Measurements from ENCODE around the gene GORASP2. TPM values are rescaled to one million over a fixed set of nuclear protein-coding genes. Genes with fewer than 3 reads are reported as not detected.

The GORASP2 gene
- 10 to 100 TPM; 70.3 to 73.4 (median 71.2) TPM for total RNA-seq
- long read RNA-seq, donor 1, transcript GORASP2-201 (10 exons, 3,173 nt) = major isoform, 30 of 55 reads
- long read RNA-seq, donor 1, partial matches to known transcripts = 16 of 55 reads
- long read RNA-seq, donor 1, other reads (novel, unspliced or antisense) = 4 of 55 reads
- long read RNA-seq, donor 2, transcript GORASP2-201 (10 exons, 3,173 nt) = major isoform, 22 of 35 reads
- long read RNA-seq, donor 2, partial matches to known transcripts = 7 of 35 reads
- long read RNA-seq, donor 2, other reads (novel, unspliced or antisense) = 2 of 35 reads

DNA sequence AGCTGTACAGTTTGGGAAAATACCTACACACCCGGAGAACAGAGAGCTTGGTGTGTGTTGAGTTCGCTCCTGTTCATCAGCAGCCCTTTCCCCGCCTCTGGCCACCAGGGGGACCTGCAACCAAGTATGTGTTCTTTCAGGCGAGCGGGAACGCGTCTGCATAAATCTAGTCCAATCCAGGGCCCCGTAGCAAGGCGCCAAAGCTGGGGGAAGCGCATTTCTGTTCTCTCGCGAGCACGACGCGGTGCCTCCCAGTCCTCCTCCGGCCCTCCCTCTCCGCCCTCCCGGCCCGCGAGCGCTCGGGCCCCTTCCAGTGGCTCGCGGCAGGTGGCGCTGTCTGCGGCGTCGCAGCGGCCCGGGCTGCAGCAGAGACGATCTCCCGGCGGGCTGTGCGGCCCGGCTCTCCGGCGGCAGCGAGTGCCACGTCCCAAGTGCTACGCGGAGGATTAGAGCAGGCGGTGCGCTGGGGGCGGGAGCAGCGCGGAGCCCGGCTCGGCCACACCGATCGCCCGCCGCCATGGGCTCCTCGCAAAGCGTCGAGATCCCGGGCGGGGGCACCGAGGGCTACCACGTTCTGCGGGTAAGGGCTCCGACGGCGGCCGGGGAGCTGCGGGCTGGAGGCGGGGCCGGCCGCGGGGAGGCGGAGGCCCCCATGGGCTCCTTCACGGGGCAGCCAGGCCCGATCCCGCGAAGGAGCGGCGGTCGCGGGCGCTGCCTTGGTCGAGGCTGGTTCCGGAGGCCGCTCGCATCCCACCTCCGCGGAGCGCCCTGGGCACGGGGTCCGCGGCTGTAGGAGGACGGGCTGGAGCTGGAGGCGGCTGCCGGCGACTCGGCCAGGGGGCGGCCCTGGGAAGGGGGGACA is at the start of gene GORASP2:
GORASP2 (plus strand) TSS at position 430 of the 862 bp plus-strand sequence; CDS start at position 518, 88 bp downstream.
- Histone ChIP-seq H3K4me3 (peak within 1 kb of the TSS; percentile 92), H3K9me3 (peaks cover 1% of the 10 kb centered on the region), H3K36me3 (ENCODE audit: low read depth) (no peaks in the 10 kb centered on the region), H3K4me1 (ENCODE audit: low read depth) (peaks cover 25% of the 10 kb centered on the region)
- intact Hi-C loops (cut with DNase I, micrococcal nuclease) = no loop called here
- DNase-seq (peak; percentile 98 to 99 (median 99)), ATAC-seq (peak; percentile 97)
- TF ChIP-seq, protein P1, sequence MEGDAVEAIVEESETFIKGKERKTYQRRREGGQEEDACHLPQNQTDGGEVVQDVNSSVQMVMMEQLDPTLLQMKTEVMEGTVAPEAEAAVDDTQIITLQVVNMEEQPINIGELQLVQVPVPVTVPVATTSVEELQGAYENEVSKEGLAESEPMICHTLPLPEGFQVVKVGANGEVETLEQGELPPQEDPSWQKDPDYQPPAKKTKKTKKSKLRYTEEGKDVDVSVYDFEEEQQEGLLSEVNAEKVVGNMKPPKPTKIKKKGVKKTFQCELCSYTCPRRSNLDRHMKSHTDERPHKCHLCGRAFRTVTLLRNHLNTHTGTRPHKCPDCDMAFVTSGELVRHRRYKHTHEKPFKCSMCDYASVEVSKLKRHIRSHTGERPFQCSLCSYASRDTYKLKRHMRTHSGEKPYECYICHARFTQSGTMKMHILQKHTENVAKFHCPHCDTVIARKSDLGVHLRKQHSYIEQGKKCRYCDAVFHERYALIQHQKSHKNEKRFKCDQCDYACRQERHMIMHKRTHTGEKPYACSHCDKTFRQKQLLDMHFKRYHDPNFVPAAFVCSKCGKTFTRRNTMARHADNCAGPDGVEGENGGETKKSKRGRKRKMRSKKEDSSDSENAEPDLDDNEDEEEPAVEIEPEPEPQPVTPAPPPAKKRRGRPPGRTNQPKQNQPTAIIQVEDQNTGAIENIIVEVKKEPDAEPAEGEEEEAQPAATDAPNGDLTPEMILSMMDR (IDR thresholded peaks at IDR 0.05) = peak; percentile 98

DNA sequence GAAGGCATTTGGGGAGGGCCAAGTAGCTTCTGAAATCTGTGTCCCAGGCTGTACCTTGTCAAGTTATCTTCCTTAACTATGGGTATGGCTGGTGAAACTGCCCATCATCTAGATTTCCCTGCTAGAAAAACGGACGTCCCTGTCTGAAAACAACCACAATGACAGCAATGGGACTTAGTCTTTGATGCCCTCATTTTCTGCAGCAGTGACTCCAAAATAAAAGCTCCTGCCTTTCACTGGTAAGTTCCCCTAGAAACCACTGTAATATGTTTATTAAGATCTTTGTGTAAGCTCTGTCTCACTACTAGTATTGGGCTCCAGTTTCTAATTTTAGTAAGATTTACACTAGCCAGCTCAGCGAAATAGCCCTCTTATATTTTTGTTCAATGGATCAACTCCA is 47.2 kb upstream of the GORASP2 start:
- Histone ChIP-seq H3K9me3 (no peaks in the 10 kb centered on the region), H3K4me1 (ENCODE audit: low read depth) (no peaks in the 10 kb centered on the region), H3K36me3 (ENCODE audit: low read depth) (no peaks in the 10 kb centered on the region), H3K4me3 (no peak overlapping the region)
- ATAC-seq (no peak), DNase-seq (no peak)
- TF ChIP-seq, protein P1 (IDR thresholded peaks at IDR 0.05) = no peak
- intact Hi-C loops (cut with DNase I, micrococcal nuclease) = no loop called here

DNA sequence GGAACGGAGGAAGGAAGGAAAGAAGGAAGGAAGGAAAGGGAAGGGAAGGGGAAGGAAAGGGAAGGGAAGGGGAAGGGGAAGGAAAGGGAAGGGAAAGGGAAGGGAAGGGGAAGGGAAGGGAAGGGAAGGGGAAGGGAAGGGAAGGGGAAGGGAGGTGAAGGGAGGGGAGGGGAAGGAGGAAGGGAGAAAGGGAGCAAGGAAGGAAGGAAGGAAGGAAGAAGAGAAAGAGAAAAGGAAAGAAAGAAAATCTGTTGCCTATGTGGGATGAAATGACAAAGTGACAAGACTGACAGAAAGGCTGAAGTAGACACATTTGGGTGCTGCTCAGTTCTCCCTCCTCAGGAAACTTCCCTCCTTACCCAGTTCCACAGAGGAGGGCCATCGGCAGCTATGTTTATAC is 46.3 kb upstream of the GORASP2 start:
- ATAC-seq (no peak), DNase-seq (no peak)
- intact Hi-C loops (cut with DNase I, micrococcal nuclease) = no loop called here
- Histone ChIP-seq H3K9me3 (no peaks in the 10 kb centered on the region), H3K4me3 (no peak overlapping the region), H3K36me3 (ENCODE audit: low read depth) (no peaks in the 10 kb centered on the region), H3K4me1 (ENCODE audit: low read depth) (no peaks in the 10 kb centered on the region)
- TF ChIP-seq, protein P1 (IDR thresholded peaks at IDR 0.05) = no peak

DNA sequence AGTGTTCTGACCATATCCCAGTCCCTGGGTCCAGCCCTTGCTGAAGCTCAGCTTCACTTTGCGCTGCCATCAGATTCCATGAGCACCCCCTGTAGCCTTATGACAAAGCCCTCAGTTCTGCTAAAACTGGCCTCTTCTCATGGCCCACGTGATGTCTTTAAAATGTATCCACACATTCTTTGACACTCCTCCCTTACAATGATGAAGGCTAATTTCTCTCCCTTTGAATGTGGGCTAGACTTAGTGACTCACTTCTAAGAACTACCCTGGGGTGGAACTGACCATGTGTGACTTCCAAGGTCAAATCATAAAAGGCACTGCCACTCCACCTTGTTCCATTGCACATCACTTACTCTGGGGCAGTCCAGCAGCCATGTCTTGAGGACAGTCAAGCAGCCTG is 45.4 kb upstream of the GORASP2 start:
- intact Hi-C loops (cut with DNase I, micrococcal nuclease) = no loop called here
- Histone ChIP-seq H3K9me3 (no peaks in the 10 kb centered on the region), H3K4me3 (no peak overlapping the region), H3K4me1 (ENCODE audit: low read depth) (no peaks in the 10 kb centered on the region), H3K36me3 (ENCODE audit: low read depth) (no peaks in the 10 kb centered on the region)
- DNase-seq (no peak), ATAC-seq (no peak)
- TF ChIP-seq, protein P1 (IDR thresholded peaks at IDR 0.05) = no peak

DNA sequence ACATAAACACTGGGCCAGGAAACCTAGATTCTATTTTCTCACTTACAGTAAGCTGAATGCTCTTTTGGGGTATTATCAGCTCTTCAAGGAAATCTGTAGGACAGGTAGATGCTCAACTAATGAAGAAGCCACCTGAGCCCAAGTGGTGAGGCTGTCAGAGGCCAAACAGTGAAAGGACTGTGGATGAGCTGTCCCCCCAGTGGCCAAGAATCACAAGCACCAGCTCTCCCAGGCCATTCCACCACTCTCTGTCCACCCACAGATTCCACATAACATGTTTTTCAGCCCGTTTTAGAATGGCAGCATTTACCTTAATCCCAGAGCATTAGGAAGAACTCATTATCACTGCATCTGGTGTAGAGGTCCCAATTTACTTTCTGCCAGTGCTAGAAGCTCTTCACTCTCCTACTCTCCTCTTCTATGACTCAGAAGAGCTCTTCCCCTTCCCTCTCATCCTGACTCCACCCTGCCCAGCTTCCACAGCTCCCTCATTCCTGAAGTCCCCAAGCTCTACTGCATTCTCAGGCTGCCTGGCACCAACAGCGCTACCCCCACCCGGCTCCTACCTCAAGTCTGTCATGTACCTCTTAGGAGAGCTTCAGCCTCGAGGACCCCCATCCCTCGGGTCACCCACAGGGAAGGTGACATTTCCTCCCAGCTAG is 43.8 kb upstream of the GORASP2 start:
- Histone ChIP-seq H3K9me3 (no peaks in the 10 kb centered on the region), H3K36me3 (ENCODE audit: low read depth) (no peaks in the 10 kb centered on the region), H3K4me1 (ENCODE audit: low read depth) (no peaks in the 10 kb centered on the region), H3K4me3 (no peak overlapping the region)
- TF ChIP-seq, protein P1 (IDR thresholded peaks at IDR 0.05) = no peak
- DNase-seq (no peak), ATAC-seq (no peak)
- intact Hi-C loops (cut with DNase I, micrococcal nuclease) = no loop called here

All from mucosa of descending colon (tissue), 3 donors.